ENCODE results near the gene CFHR3.
"Not testable (repeated sequence)": the region's sequence is repeated elsewhere in the genome, so short reads cannot be mapped to it uniquely, and the experiment has no call there.

Gene CFHR3

DNA sequence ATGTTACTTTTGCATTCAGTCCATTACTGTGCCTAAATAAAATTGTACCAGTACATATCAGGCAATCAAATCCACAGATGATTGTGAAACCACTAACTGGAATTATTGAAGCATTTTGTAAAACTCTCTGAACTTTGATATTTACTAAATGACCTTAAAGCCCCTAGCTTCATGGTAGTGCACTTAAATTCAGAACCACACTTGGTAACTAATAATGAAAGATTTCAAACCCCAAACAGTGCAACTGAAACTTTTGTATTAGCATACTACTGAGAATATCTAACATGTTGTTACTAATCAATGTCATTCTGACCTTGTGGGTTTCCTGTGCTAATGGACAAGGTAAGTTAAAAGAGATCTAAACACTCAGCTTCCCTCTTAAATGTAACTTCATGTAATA is at the start of gene CFHR3:
TSS of gene CFHR3 (plus strand) at position 238 of the 400 bp plus-strand sequence. CDS start at position 285, 47 bp downstream.
- no peak for DNase-seq

- no peak for DNase-seq
Measured at GRCh38 chr1:196732526-196732925, 42.1 kb upstream of the CFHR3 start.

- DNase-seq: no peak
Measured at GRCh38 chr1:196733091-196733970, 41.3 kb upstream of the CFHR3 start.

DNA sequence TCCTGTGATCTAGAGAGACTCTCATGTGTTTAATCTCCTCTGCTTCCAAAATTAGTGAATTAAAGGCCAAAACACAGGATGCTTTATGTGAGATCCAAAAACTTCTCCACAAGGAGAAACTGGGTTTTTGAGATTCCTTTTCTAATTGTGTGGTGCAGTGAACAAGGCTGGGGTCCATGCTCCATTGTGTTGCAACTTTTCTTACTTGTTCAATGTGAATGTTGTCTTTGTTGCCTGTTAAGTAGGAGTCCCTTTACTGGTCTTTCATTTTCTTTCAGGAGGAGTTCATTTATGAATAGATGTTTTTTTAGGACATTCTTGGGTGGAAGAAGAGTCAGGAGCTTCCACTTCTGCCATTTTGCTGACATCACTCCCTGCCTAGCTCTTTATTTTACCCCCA is 40.6 kb upstream of the CFHR3 start:
- DNase-seq: no peak

- no peak for DNase-seq
Measured at GRCh38 chr1:196734460-196734859, 40.2 kb upstream of the CFHR3 start.

GRCh38 chr1:196738730-196739129 is 35.9 kb upstream of the CFHR3 start:
- DNase-seq: no peak

DNA sequence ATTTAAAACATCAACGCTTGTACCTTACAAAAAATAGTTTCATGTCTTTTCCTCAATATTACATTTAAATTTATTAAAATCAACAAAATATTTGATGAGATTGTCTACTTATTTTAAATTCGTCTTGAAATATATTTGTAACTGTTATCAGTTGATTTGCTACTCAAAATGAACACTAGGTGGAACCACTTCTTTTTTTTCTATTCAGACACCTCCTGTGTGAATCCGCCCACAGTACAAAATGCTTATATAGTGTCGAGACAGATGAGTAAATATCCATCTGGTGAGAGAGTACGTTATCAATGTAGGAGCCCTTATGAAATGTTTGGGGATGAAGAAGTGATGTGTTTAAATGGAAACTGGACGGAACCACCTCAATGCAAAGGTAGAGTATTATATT is 31.4 kb upstream of the CFHR3 start:
- not testable (repeated sequence) for DNase-seq

- DNase-seq: not testable (repeated sequence)
Measured at GRCh38 chr1:196765019-196765740, 9.5 kb upstream of the CFHR3 start.

GRCh38 chr1:196769823-196770222 is 4.8 kb upstream of the CFHR3 start:
- not testable (repeated sequence) for DNase-seq

DNA sequence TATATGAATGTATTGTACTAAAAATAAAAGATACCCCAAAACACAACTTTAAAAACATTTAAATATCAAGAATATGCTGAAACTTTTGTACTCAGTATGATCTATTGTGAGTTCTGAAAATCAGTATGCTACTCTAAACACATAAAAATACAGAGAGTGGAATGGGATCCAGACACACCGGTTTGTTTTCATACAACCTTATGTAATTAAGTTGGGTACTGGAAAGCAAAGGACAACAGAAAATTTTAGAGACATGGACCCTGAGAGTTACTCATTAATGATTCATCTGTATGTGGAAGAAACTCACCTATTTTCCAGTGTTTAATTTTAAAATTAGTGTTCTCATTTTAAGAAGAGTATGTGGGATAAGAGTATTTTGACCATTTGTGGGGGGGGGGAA is 927 bp upstream of the CFHR3 start:
- DNase-seq: no peak

- DNase-seq: no peak
Measured at GRCh38 chr1:196774175-196774574, 465 bp upstream of the CFHR3 start.

DNA sequence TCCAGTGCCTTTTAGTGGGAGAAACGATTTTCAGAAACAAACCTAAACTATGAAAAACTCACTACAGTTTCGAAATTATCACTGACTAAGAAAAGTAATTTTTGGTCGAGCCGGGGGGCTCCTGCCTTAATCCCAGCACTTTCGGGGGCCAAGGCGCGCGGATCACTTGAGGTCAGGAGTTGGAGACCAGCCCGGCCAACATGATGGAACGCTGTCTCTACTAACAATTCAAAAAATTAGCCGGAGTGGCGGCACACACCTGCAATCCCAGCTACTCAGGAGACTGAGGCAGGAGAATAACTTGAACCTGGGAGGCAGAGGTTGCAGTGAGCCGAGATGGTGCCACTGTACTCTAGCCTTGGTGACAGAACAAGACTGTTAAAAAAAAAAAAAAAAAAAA is 3.0 kb downstream of the CFHR3 start:
- no peak for DNase-seq

- DNase-seq: no peak
Measured at GRCh38 chr1:196779093-196779492, 4.5 kb downstream of the CFHR3 start.

- DNase-seq: not testable (repeated sequence)
Measured at GRCh38 chr1:196791252-196791651, 16.6 kb downstream of the CFHR3 start.

- DNase-seq: not testable (repeated sequence)
Measured at GRCh38 chr1:196794103-196794502, 19.5 kb downstream of the CFHR3 start.

DNA sequence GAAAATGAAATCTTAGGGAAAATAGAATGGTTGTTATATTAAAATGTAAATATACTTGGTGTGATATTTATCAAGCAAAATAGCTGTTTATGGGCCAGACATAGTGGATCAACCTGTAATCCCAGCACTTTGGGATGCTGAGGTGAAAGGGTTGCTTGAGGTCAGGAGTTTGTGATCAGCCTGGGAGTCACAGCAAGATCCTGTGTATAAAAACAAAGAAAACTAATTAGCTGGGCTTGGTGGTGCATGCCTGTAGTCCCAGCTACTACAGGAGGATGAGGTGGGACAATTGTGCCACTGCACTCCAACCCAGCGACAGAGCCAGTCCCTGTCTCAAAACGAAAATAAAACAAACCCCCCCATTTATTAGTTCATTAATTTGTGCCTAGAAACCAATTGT is 23.3 kb downstream of the CFHR3 start:
- no peak for DNase-seq

DNA sequence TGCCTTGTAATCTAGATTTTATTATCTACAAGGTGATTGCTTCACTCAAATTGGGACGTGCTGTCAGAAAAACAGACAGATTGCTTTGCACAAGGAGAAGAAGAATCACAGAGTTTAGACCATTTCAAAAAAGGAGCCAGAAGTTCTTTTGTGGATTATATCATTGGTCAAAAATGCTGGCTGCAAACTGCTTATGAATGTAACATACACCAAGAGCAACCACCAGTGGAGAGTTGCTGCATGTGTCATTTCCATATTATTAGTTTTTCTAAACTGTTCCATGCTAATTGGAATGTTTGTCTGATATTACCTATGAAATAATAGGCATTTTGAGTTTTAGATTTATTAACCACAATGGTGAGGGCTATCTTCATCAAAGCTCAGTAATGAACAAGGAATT is 27.3 kb downstream of the CFHR3 start:
- not testable (repeated sequence) for DNase-seq

DNA sequence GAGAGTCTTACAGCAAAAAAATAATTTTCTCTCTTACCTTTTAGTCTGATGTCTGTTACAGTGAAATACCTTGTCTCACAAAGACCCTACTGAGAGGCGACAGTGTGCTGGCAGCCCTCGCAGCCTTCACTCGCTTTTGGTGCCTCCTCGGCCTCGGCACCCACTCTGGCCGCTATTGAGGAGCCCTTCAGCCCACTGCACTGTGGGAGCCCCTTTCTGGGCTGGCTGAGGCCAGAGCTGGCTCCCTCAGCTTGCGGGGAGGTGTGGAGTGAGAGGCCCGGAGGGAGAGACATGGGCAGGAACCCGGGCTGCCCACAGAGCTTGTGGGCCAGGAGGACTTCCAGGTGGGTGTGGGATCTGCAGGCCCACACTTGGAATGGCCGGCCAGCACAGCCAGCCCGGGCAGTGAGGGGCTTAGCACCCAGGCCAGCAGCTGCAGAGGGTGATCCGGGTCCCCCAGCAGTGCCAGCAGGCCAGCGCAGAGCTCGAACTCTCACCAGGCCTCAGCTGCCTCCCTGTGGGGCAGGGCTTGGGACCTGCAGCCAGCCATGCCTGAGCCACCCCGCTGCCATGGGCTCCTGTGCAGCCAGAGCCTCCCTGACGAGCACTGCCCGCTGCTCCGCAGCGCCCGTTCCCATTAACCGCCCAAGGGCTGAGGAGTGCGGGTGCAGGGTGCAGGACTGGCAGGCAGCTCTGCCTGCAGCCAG is 34.0 kb downstream of the CFHR3 start:
- DNase-seq: no peak

- not testable (repeated sequence) for DNase-seq
Measured at GRCh38 chr1:196817442-196817841, 42.8 kb downstream of the CFHR3 start.

- DNase-seq: not testable (repeated sequence)
Measured at GRCh38 chr1:196819531-196819930, 44.9 kb downstream of the CFHR3 start, which contains the start of gene CFHR1. CFHR1 (plus strand) TSS chr1:196819731; CDS start chr1:196819845, 114 bp downstream.

DNA sequence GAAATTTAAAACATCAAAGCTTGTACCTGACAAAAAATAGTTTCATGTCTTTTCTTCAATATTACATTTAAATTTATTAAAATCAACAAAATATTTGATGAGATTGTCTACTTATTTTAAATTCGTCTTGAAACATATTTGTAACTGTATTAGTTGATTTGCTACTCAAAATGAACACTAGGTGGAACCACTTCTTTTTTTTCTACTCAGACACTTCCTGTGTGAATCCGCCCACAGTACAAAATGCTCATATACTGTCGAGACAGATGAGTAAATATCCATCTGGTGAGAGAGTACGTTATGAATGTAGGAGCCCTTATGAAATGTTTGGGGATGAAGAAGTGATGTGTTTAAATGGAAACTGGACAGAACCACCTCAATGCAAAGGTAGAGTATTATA is 53.2 kb downstream of the CFHR3 start:
- DNase-seq: not testable (repeated sequence)

All from activated effector memory CD4-positive, alpha-beta T cell treated with Interleukin-2 at 50 U/mL for 16 hours (primary cell).